ENCODE measurements around the gene GNG4. TPM values are rescaled to one million over a fixed set of nuclear protein-coding genes. Genes with fewer than 3 reads are reported as not detected.
A peak's percentile ranks its signal among the peaks of the same experiment; 100 is the strongest.

Gene GNG4
- total and polyA plus RNA-seq, 9 of the 15 experiments (the other 6 are each of a cell fraction or from before 2014, with no cell fraction given): 0.06 to 0.58 (median 0.08) TPM; not detected in 4

GRCh38 chr1:235504494-235505222 lies 144.9 kb downstream of the GNG4 start (continued):
- TF ChIP-seq, protein P1, sequence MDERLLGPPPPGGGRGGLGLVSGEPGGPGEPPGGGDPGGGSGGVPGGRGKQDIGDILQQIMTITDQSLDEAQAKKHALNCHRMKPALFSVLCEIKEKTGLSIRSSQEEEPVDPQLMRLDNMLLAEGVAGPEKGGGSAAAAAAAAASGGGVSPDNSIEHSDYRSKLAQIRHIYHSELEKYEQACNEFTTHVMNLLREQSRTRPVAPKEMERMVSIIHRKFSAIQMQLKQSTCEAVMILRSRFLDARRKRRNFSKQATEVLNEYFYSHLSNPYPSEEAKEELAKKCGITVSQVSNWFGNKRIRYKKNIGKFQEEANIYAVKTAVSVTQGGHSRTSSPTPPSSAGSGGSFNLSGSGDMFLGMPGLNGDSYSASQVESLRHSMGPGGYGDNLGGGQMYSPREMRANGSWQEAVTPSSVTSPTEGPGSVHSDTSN (CRISPR knock-in tag; IDR thresholded peaks at IDR 0.05; ENCODE audit: low read depth): no peak
- TF ChIP-seq, protein P1 (tag; conservative IDR thresholded peaks at IDR 0.05; ENCODE audit: low read depth): peak; percentile 31; the same call in 1 of the 2 replicates
- TF ChIP-seq, protein P2, sequence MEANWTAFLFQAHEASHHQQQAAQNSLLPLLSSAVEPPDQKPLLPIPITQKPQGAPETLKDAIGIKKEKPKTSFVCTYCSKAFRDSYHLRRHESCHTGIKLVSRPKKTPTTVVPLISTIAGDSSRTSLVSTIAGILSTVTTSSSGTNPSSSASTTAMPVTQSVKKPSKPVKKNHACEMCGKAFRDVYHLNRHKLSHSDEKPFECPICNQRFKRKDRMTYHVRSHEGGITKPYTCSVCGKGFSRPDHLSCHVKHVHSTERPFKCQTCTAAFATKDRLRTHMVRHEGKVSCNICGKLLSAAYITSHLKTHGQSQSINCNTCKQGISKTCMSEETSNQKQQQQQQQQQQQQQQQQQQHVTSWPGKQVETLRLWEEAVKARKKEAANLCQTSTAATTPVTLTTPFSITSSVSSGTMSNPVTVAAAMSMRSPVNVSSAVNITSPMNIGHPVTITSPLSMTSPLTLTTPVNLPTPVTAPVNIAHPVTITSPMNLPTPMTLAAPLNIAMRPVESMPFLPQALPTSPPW (CRISPR knock-in tag; IDR thresholded peaks at IDR 0.05): peak; percentile 98
- TF ChIP-seq CBX5 (IDR thresholded peaks at IDR 0.05; ENCODE audit: borderline replicate concordance, low read depth) (no peak), SMAD2 (IDR thresholded peaks at IDR 0.05; ENCODE audit: low read depth, low read length) (no peak), TEAD1 (CRISPR knock-in tag; IDR thresholded peaks at IDR 0.05) (peak in 1 of 2 experiments; percentile 86; a peak in 2 of 4 replicates), NCOA6 (IDR thresholded peaks at IDR 0.05) (no peak), FOSL1 (tag; conservative IDR thresholded peaks at IDR 0.05) (peak; percentile 98), STAT5B (CRISPR knock-in tag; IDR thresholded peaks at IDR 0.05) (no peak), GABPB1 (CRISPR knock-in tag; IDR thresholded peaks at IDR 0.05) (peak; percentile 94), NCOA4 (IDR thresholded peaks at IDR 0.05; ENCODE audit: partially characterized antibody) (no peak), RHOXF2B (CRISPR knock-in tag; conservative IDR thresholded peaks at IDR 0.05) (no peak), ZBTB49 (CRISPR knock-in tag; IDR thresholded peaks at IDR 0.05; ENCODE audit: borderline replicate concordance) (no peak), WHSC1 (IDR thresholded peaks at IDR 0.05; ENCODE audit: low read length) (no peak)
- TF ChIP-seq, protein P3, sequence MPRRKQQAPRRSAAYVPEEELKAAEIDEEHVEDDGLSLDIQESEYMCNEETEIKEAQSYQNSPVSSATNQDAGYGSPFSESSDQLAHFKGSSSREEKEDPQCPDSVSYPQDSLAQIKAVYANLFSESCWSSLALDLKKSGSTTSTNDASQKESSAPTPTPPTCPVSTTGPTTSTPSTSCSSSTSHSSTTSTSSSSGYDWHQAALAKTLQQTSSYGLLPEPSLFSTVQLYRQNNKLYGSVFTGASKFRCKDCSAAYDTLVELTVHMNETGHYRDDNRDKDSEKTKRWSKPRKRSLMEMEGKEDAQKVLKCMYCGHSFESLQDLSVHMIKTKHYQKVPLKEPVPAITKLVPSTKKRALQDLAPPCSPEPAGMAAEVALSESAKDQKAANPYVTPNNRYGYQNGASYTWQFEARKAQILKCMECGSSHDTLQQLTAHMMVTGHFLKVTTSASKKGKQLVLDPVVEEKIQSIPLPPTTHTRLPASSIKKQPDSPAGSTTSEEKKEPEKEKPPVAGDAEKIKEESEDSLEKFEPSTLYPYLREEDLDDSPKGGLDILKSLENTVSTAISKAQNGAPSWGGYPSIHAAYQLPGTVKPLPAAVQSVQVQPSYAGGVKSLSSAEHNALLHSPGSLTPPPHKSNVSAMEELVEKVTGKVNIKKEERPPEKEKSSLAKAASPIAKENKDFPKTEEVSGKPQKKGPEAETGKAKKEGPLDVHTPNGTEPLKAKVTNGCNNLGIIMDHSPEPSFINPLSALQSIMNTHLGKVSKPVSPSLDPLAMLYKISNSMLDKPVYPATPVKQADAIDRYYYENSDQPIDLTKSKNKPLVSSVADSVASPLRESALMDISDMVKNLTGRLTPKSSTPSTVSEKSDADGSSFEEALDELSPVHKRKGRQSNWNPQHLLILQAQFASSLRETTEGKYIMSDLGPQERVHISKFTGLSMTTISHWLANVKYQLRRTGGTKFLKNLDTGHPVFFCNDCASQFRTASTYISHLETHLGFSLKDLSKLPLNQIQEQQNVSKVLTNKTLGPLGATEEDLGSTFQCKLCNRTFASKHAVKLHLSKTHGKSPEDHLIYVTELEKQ (CRISPR knock-in tag; IDR thresholded peaks at IDR 0.05): no peak
- TF ChIP-seq, protein P4, sequence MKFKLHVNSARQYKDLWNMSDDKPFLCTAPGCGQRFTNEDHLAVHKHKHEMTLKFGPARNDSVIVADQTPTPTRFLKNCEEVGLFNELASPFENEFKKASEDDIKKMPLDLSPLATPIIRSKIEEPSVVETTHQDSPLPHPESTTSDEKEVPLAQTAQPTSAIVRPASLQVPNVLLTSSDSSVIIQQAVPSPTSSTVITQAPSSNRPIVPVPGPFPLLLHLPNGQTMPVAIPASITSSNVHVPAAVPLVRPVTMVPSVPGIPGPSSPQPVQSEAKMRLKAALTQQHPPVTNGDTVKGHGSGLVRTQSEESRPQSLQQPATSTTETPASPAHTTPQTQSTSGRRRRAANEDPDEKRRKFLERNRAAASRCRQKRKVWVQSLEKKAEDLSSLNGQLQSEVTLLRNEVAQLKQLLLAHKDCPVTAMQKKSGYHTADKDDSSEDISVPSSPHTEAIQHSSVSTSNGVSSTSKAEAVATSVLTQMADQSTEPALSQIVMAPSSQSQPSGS (CRISPR knock-in tag; IDR thresholded peaks at IDR 0.05): no peak; the same call in 1 of the 2 replicates

All from K562 (cell line).